ENCODE data around the gene DPP6. TPM values are rescaled to one million over a fixed set of nuclear protein-coding genes. Genes with fewer than 3 reads are reported as not detected.

Gene DPP6
- polyA plus RNA-seq, 1 donor (not counting 4 experiments of a cell fraction or from before 2014, with no cell fraction given): not detected

DNA sequence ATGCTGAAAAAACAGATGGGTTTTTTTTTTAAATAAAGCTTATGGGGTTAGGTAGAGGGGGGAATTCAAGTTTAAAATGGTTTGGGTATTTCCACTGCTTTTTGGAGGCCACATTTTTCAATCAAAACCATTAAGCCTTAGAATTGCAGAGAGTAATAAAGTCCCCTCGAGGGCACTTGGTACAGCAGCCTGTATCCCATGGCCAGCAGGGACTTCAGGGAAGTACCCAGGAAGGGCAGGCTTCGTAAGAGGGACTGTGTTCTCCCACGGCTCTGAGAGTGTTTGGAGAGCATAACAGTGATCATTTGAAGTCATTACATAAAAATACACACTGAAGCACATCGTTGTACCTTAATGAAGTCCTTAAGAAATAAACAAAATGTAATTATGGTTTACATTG lies 432.7 kb downstream of the DPP6 start:
- no peak for DNase-seq (ENCODE audit: low read depth, low spot score)
- no peak overlapping the region for H3K27ac ChIP-seq (ENCODE audit: control insufficient read depth, insufficient read depth, low read length)
- H3K9me1 ChIP-seq (ENCODE audit: control insufficient read depth, extremely low read depth, insufficient read depth, low read length): no peaks in the 10 kb centered on the region
- H3K9me3 ChIP-seq (ENCODE audit: control insufficient read depth, low read depth, low read length): peaks cover 5% of the 10 kb centered on the region
- no peaks in the 10 kb centered on the region for H3K4me1 ChIP-seq (ENCODE audit: control insufficient read depth, extremely low read depth, insufficient read depth, low read length)
- dilution Hi-C loops (cut with MboI; ENCODE audit: extremely low pct_ligation_motif_present, low sequenced_read_pairs): no loop called here
- H4K20me1 ChIP-seq (ENCODE audit: control insufficient read depth, extremely low read depth, insufficient read depth, low read length): no peaks in the 10 kb centered on the region
- TF ChIP-seq CTCF (optimal IDR thresholded peaks at IDR 0.05 in 1 of 3, IDR thresholded peaks at IDR 0.05 in 1 of 3, conservative IDR thresholded peaks at IDR 0.05 in 1 of 3; ENCODE audit: extremely low read depth in 1 of 3, insufficient read depth in 2 of 3, low read length in 3 of 3) (no peak), EZH2 (IDR thresholded peaks at IDR 0.05; ENCODE audit: low read length) (no peak)
- no peaks in the 10 kb centered on the region for H3K27me3 ChIP-seq (ENCODE audit: control insufficient read depth, extremely low read depth, insufficient read depth, low read length)
- no peak overlapping the region for H2AFZ ChIP-seq (ENCODE audit: control insufficient read depth, low read length)
- H3K4me3 ChIP-seq (ENCODE audit: control insufficient read depth in 2 of 3, extremely low read depth in 1 of 3, insufficient read depth in 2 of 3, low read depth in 1 of 3, low read length in 3 of 3): no peak overlapping the region
- FAIRE-seq: no peak
- no peak overlapping the region for H3K9ac ChIP-seq (ENCODE audit: control insufficient read depth, extremely low read depth, insufficient read depth, low read length)
- no peaks in the 10 kb centered on the region for H3K36me3 ChIP-seq (ENCODE audit: control insufficient read depth in 2 of 2, extremely low read depth in 1 of 2, insufficient read depth in 2 of 2, low read length in 2 of 2)
- H3K4me2 ChIP-seq (ENCODE audit: control insufficient read depth, extremely low read depth, insufficient read depth, low read depth, low read length): no peak overlapping the region
- H3K79me2 ChIP-seq (ENCODE audit: control insufficient read depth, insufficient read depth, low read length): no peaks in the 10 kb centered on the region

- FAIRE-seq (no peak), DNase-seq (ENCODE audit: low read depth, low spot score) (no peak)
- Histone ChIP-seq H3K9me1 (ENCODE audit: control insufficient read depth, extremely low read depth, insufficient read depth, low read length) (no peaks in the 10 kb centered on the region), H4K20me1 (ENCODE audit: control insufficient read depth, extremely low read depth, insufficient read depth, low read length) (no peaks in the 10 kb centered on the region), H3K9ac (ENCODE audit: control insufficient read depth, extremely low read depth, insufficient read depth, low read length) (no peak overlapping the region), H3K79me2 (ENCODE audit: control insufficient read depth, insufficient read depth, low read length) (no peaks in the 10 kb centered on the region), H3K4me1 (ENCODE audit: control insufficient read depth, extremely low read depth, insufficient read depth, low read length) (no peaks in the 10 kb centered on the region), H3K4me3 (ENCODE audit: control insufficient read depth in 2 of 3, extremely low read depth in 1 of 3, insufficient read depth in 2 of 3, low read depth in 1 of 3, low read length in 3 of 3) (no peak overlapping the region), H3K36me3 (ENCODE audit: control insufficient read depth in 2 of 2, extremely low read depth in 1 of 2, insufficient read depth in 2 of 2, low read length in 2 of 2) (no peaks in the 10 kb centered on the region), H3K27me3 (ENCODE audit: control insufficient read depth, extremely low read depth, insufficient read depth, low read length) (no peaks in the 10 kb centered on the region), H3K9me3 (ENCODE audit: control insufficient read depth, low read depth, low read length) (peaks cover 3% of the 10 kb centered on the region), H3K27ac (ENCODE audit: control insufficient read depth, insufficient read depth, low read length) (no peak overlapping the region), H2AFZ (ENCODE audit: control insufficient read depth, low read length) (no peak overlapping the region), H3K4me2 (ENCODE audit: control insufficient read depth, extremely low read depth, insufficient read depth, low read depth, low read length) (no peak overlapping the region)
- no peak for TF ChIP-seq EZH2 (IDR thresholded peaks at IDR 0.05; ENCODE audit: low read length)
- TF ChIP-seq CTCF (optimal IDR thresholded peaks at IDR 0.05 in 1 of 3, IDR thresholded peaks at IDR 0.05 in 1 of 3, conservative IDR thresholded peaks at IDR 0.05 in 1 of 3; ENCODE audit: extremely low read depth in 1 of 3, insufficient read depth in 2 of 3, low read length in 3 of 3): no peak
- dilution Hi-C loops (cut with MboI; ENCODE audit: extremely low pct_ligation_motif_present, low sequenced_read_pairs): no loop called here
Measured at GRCh38 chr7:154489897-154490296, 437.7 kb downstream of the DPP6 start.

Data from keratinocyte (primary cell).